Measurements from ENCODE around the gene DDX52. TPM values are rescaled to one million over a fixed set of nuclear protein-coding genes. Genes with fewer than 3 reads are reported as not detected.

The DDX52 gene
- total and polyA plus RNA-seq, 2 of the 13 experiments (the other 11 are each of a cell fraction or from before 2014, with no cell fraction given), result 8.9 to 36.1 TPM

DNA sequence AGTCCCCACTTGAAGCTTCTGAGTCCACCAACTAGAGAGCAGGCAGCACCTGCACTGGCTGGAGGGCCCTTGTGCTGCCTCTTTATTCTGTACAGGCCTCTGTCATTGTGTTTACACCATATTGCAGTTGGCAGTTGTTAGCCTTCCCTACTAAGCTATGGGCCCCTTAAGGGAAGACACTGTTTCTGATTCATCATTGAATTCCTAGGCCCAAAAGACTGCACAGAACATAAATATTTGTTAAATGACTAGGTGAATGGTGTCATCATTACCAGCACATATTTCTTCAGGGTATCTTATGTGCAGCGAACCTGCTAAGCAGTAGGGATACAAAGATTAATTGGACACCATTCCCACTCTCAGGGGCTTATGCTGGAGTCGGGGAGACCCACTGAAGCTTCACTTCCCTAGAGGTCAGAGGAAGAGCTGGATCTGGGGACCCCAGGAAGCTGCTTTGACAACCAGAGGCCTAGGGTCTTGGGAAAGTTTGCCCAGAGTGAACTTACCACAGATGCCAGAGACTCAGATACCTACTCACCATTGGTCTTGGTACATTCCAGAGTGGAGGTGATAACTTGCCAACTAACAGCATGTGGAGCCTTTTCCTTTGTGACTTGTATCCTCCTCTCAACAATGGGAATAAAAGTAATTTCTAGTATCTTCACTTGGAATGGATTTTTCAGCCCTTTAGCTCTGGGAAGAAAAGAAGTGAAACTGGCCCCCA lies 28.7 kb upstream of the DDX52 start:
- Histone ChIP-seq H3K4me2 (ENCODE audit: low read depth, low read length) (peak overlapping the region; percentile 9; the same call in 1 of the 2 replicates), H3K9me3 (ENCODE audit: low read length) (no peaks in the 10 kb centered on the region), H3K9ac (ENCODE audit: insufficient read depth, low read depth, low read length) (peak overlapping the region; percentile 43; the same call in 1 of the 2 replicates), H3K4me3 (replicated peaks in 1 of 3; ENCODE audit: insufficient read depth in 1 of 3, low read depth in 2 of 3, low read length in 3 of 3) (no peak overlapping the region), H3K79me2 (ENCODE audit: insufficient read depth, low read length) (no peaks in the 10 kb centered on the region), H3K27me3 (ENCODE audit: control insufficient read depth in 1 of 2, insufficient read depth in 2 of 2, low read length in 2 of 2) (no peaks in the 10 kb centered on the region), H2AFZ (ENCODE audit: low read length) (no peak overlapping the region), H3K4me1 (ENCODE audit: insufficient read depth, low read length) (peaks cover 91% of the 10 kb centered on the region), H4K20me1 (ENCODE audit: insufficient read depth, low read length) (no peaks in the 10 kb centered on the region), H3K27ac (ENCODE audit: extremely low read length, insufficient read depth, low read length) (peak overlapping the region; percentile 35), H3K36me3 (replicated peaks in 1 of 2; ENCODE audit: control insufficient read depth in 1 of 2, insufficient read depth in 2 of 2, low read length in 2 of 2) (no peaks in the 10 kb centered on the region)
- peak; percentile 85 for DNase-seq (ENCODE audit: low spot score)
- POLR2A ChIA-PET, result interaction anchor here (0.7 to 2.7 kb wide), 8 partner anchors 10 to 71 kb away, joined by 3 to 19 read pairs (median 4); partner anchors contain the start of gene SYNRG
- CTCF ChIA-PET (ENCODE audit: low intra/inter-chr PET ratio, low total read pairs), result no interaction called here
- no peak for FAIRE-seq
- intact Hi-C loops (cut with micrococcal nuclease; ENCODE audit: unreplicated experiment) (no loop called here), in situ Hi-C loops (cut with HindIII; ENCODE audit: extremely low pct_ligation_motif_present, low pct_unique_long_range_greater_than_20kb) (no loop called here)
- peak; percentile 24; the same call in 2 of the 3 replicates for ATAC-seq
- 50% methylated on average over 1 of the region's 2 CpGs for WGBS (ENCODE audit: low lambda C conversion rate)
- BruUV-seq (replicated peaks), result no TSS peak
- no peak for TF ChIP-seq ZNF550 (CRISPR knock-in tag; IDR thresholded peaks at IDR 0.05; ENCODE audit: borderline replicate concordance)
- no peak for TF ChIP-seq SMARCC2 (IDR thresholded peaks at IDR 0.05)
- no peak for TF ChIP-seq RCOR2 (CRISPR knock-in tag; IDR thresholded peaks at IDR 0.05)
- TF ChIP-seq, protein P1, sequence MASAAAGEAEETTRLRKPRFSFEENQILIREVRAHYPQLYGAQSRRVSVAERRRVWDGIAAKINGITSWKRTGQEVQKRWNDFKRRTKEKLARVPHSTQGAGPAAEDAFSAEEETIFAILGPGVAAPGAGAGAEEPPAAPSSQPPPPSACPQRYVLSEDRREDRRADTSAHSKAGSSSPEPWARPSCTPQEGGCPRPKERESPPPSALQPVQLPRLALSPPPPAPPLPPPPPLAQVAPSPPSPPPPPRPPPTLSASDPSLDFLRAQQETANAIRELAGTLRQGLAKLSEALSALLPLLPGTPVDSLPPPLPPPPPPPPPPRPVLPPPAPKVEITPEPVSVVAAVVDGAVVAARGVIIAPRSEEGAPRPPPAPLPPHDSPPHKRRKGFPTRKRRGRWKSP (CRISPR knock-in tag; IDR thresholded peaks at IDR 0.05), result no peak
- TF ChIP-seq, protein P2, sequence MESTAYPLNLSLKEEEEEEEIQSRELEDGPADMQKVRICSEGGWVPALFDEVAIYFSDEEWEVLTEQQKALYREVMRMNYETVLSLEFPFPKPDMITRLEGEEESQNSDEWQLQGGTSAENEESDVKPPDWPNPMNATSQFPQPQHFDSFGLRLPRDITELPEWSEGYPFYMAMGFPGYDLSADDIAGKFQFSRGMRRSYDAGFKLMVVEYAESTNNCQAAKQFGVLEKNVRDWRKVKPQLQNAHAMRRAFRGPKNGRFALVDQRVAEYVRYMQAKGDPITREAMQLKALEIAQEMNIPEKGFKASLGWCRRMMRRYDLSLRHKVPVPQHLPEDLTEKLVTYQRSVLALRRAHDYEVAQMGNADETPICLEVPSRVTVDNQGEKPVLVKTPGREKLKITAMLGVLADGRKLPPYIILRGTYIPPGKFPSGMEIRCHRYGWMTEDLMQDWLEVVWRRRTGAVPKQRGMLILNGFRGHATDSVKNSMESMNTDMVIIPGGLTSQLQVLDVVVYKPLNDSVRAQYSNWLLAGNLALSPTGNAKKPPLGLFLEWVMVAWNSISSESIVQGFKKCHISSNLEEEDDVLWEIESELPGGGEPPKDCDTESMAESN (CRISPR knock-in tag; conservative IDR thresholded peaks at IDR 0.05), result no peak
- TF ChIP-seq ZNF451 (CRISPR knock-in tag; IDR thresholded peaks at IDR 0.05), result no peak
- TF ChIP-seq CREM (IDR thresholded peaks at IDR 0.05), result no peak
- TF ChIP-seq CREM (CRISPR knock-in tag; IDR thresholded peaks at IDR 0.05), result no peak
- TF ChIP-seq JUND (CRISPR knock-in tag; IDR thresholded peaks at IDR 0.05), result no peak
- TF ChIP-seq DPF2 (CRISPR knock-in tag; IDR thresholded peaks at IDR 0.05; ENCODE audit: borderline replicate concordance, low read depth), result no peak
- TF ChIP-seq ZNF558 (CRISPR knock-in tag; IDR thresholded peaks at IDR 0.05; ENCODE audit: borderline replicate concordance), result no peak
- TF ChIP-seq SOX5 (CRISPR knock-in tag; IDR thresholded peaks at IDR 0.05; ENCODE audit: borderline replicate concordance), result 0 out of 2 replicates have a peak, but pooled peaks have one; percentile 19
- TF ChIP-seq ZNF841 (CRISPR knock-in tag; IDR thresholded peaks at IDR 0.05; ENCODE audit: borderline replicate concordance), result no peak
- no peak for TF ChIP-seq KLF13 (CRISPR knock-in tag; IDR thresholded peaks at IDR 0.05)
- peak; percentile 20 for TF ChIP-seq ASH2L (IDR thresholded peaks at IDR 0.05; ENCODE audit: insufficient read length, low read depth, low read length)
- TF ChIP-seq, protein P3, sequence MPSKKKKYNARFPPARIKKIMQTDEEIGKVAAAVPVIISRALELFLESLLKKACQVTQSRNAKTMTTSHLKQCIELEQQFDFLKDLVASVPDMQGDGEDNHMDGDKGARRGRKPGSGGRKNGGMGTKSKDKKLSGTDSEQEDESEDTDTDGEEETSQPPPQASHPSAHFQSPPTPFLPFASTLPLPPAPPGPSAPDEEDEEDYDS (CRISPR knock-in tag; IDR thresholded peaks at IDR 0.05), result no peak
- TF ChIP-seq ZNF20 (CRISPR knock-in tag; IDR thresholded peaks at IDR 0.05), result no peak
- TF ChIP-seq, protein P4, sequence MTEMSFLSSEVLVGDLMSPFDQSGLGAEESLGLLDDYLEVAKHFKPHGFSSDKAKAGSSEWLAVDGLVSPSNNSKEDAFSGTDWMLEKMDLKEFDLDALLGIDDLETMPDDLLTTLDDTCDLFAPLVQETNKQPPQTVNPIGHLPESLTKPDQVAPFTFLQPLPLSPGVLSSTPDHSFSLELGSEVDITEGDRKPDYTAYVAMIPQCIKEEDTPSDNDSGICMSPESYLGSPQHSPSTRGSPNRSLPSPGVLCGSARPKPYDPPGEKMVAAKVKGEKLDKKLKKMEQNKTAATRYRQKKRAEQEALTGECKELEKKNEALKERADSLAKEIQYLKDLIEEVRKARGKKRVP (CRISPR knock-in tag; IDR thresholded peaks at IDR 0.05), result peak in 1 of 2 experiments; percentile 69; a peak in 2 of 4 replicates
- TF ChIP-seq POLR2AphosphoS5 (IDR thresholded peaks at IDR 0.05; ENCODE audit: low read depth, low read length), result no peak
- no peak for TF ChIP-seq FLYWCH1 (CRISPR knock-in tag; IDR thresholded peaks at IDR 0.05)
- no peak for TF ChIP-seq ZNF253 (CRISPR knock-in tag; IDR thresholded peaks at IDR 0.05; ENCODE audit: borderline replicate concordance)
- TF ChIP-seq RAD51 (IDR thresholded peaks at IDR 0.05; ENCODE audit: borderline replicate concordance), result no peak

All from HepG2 (cell line).